Stimulated activated CD4-positive, alpha-beta T cell treated with anti-CD3 and anti-CD28 coated beads, Interleukin-4, amount 100 ng/mL, for 48 hours (primary cell): ENCODE data around the gene PABPC1L.

Experiments used
- DNase-seq, 2 donors: peaks; one replicate each; pipeline ENCODE4 v3.0.0-alpha.2; 2020; ENCODE audit warnings: low read depth in 2 of 2

The PABPC1L gene

GRCh38 chr20:44942264-44942973, 32.6 kb downstream of the PABPC1L start:
- no peak for DNase-seq

- DNase-seq, result no peak
Observed at GRCh38 chr20:44943828-44944227, 34.0 kb downstream of the PABPC1L start.

- DNase-seq, result no peak
Observed at GRCh38 chr20:44945261-44945660, 35.4 kb downstream of the PABPC1L start.

- no peak for DNase-seq
Observed at GRCh38 chr20:44946271-44946852, 36.5 kb downstream of the PABPC1L start.

- no peak for DNase-seq
Observed at GRCh38 chr20:44948107-44948506, 38.2 kb downstream of the PABPC1L start.

- no peak for DNase-seq
Observed at GRCh38 chr20:44948513-44948912, 38.7 kb downstream of the PABPC1L start.

- no peak for DNase-seq
Observed at GRCh38 chr20:44950368-44950767, 40.5 kb downstream of the PABPC1L start.

GRCh38 chr20:44952731-44953130, 42.9 kb downstream of the PABPC1L start:
- DNase-seq, result no peak

- DNase-seq, result no peak
Observed at GRCh38 chr20:44954211-44954610, 44.4 kb downstream of the PABPC1L start.

- no peak for DNase-seq
Observed at GRCh38 chr20:44955270-44955669, 45.4 kb downstream of the PABPC1L start.

GRCh38 chr20:44956410-44956809, 46.5 kb downstream of the PABPC1L start:
- no peak for DNase-seq

GRCh38 chr20:44958276-44958675, 48.4 kb downstream of the PABPC1L start:
- no peak for DNase-seq

GRCh38 chr20:44959082-44959637, 49.3 kb downstream of the PABPC1L start:
- no peak for DNase-seq

GRCh38 chr20:44959638-44960102, 49.8 kb downstream of the PABPC1L start:
- peak; percentile 56 to 71 for DNase-seq

GRCh38 chr20:44960103-44960852, 50.4 kb downstream of the PABPC1L start, which contains the start of gene TOMM34:
Gene TOMM34 (minus strand): TSS chr20:44960397. CDS start chr20:44960333, 64 bp downstream.
- DNase-seq, result peak; percentile 96 to 97

- DNase-seq, result no peak
Observed at GRCh38 chr20:44961011-44961869, 51.4 kb downstream of the PABPC1L start.

- DNase-seq, result no peak
Observed at GRCh38 chr20:44961870-44962267, 52.0 kb downstream of the PABPC1L start.

- DNase-seq, result no peak
Observed at GRCh38 chr20:44962483-44962882, 52.6 kb downstream of the PABPC1L start.

GRCh38 chr20:44963325-44964215, 53.7 kb downstream of the PABPC1L start:
- no peak for DNase-seq

GRCh38 chr20:44965651-44966029, 55.8 kb downstream of the PABPC1L start:
- DNase-seq, result no peak
